Measurements from ENCODE around the gene CLDN16. TPM values are rescaled to one million over a fixed set of nuclear protein-coding genes. Genes with fewer than 3 reads are reported as not detected.

Gene CLDN16
- total RNA-seq, 1 experiment from 2014 or later = not detected

GRCh38 chr3:190396001-190396400, 8.0 kb downstream of the CLDN16 start:
- CTCF ChIA-PET = no interaction called here
- H3K4me1 ChIP-seq (ENCODE audit: control insufficient read depth in 1 of 2, insufficient read depth in 2 of 2, low read length in 2 of 2) = no peaks in the 10 kb centered on the region
- H3K79me2 ChIP-seq (ENCODE audit: insufficient read depth, low read length) = no peaks in the 10 kb centered on the region
- no TSS peak for BruUV-seq (replicated peaks)
- no peaks in the 10 kb centered on the region for H3K27me3 ChIP-seq (ENCODE audit: insufficient read depth, low read length)
- ATAC-seq (no peak), DNase-seq (ENCODE audit: low read depth, low spot score) (no peak)
- RAD21 ChIA-PET (ENCODE audit: low non-redundant PET in 1 of 2, low total read pairs in 2 of 2, uncharacterized antibody in 2 of 2, unreplicated experiment in 2 of 2) = no interaction called here
- H3K9me2 ChIP-seq (ENCODE audit: insufficient read depth) = no peaks in the 10 kb centered on the region
- H3K9me3 ChIP-seq (ENCODE audit: control insufficient read depth in 1 of 2, insufficient read depth in 1 of 2, low read depth in 1 of 2, low read length in 2 of 2) = no peaks in the 10 kb centered on the region
- H3K27ac ChIP-seq (ENCODE audit: low read depth, low read length) = no peak overlapping the region
- H3K4me3 ChIP-seq (replicated peaks in 1 of 2; ENCODE audit: low read depth in 1 of 2, low read length in 2 of 2) = no peak overlapping the region
- POLR2A ChIA-PET = interaction anchor here (1.3 kb wide), 1 partner anchor 9 kb away, joined by 5 read pairs; no protein-coding TSS in a partner anchor
- no peak overlapping the region for H3K9ac ChIP-seq (ENCODE audit: low read length)
- no peak overlapping the region for H3K4me2 ChIP-seq (ENCODE audit: low read length)
- no peaks in the 10 kb centered on the region for H3K36me3 ChIP-seq (ENCODE audit: control insufficient read depth in 1 of 2, insufficient read depth in 2 of 2, low read length in 2 of 2)
- H4K20me1 ChIP-seq (ENCODE audit: insufficient read depth) = no peaks in the 10 kb centered on the region
- peak overlapping the region; percentile 18 for H2AFZ ChIP-seq (ENCODE audit: low read depth, low read length, poor library complexity, severe bottlenecking)
- TF ChIP-seq CTCF (IDR thresholded peaks at IDR 0.05 in 2 of 3, conservative IDR thresholded peaks at IDR 0.05 in 1 of 3; ENCODE audit: borderline replicate concordance in 1 of 3, insufficient read depth in 1 of 3, low read depth in 2 of 3, low read length in 2 of 3) (no peak), ATF3 (IDR thresholded peaks at IDR 0.05) (no peak)
- intact Hi-C loops (cut with micrococcal nuclease) = no loop called here

GRCh38 chr3:190397889-190398288, 9.9 kb downstream of the CLDN16 start:
- POLR2A ChIA-PET = no interaction called here
- no peak for DNase-seq (ENCODE audit: low read depth, low spot score)
- H3K27me3 ChIP-seq (ENCODE audit: insufficient read depth, low read length) = no peaks in the 10 kb centered on the region
- H3K4me1 ChIP-seq (ENCODE audit: control insufficient read depth in 1 of 2, insufficient read depth in 2 of 2, low read length in 2 of 2) = no peaks in the 10 kb centered on the region
- no peak overlapping the region for H2AFZ ChIP-seq (ENCODE audit: low read depth, low read length, poor library complexity, severe bottlenecking)
- BruUV-seq (replicated peaks) = no TSS peak
- no peaks in the 10 kb centered on the region for H3K79me2 ChIP-seq (ENCODE audit: insufficient read depth, low read length)
- H3K4me2 ChIP-seq (ENCODE audit: low read length) = no peak overlapping the region
- no peak for ATAC-seq
- RAD21 ChIA-PET (ENCODE audit: low non-redundant PET in 1 of 2, low total read pairs in 2 of 2, uncharacterized antibody in 2 of 2, unreplicated experiment in 2 of 2) = no interaction called here
- no peaks in the 10 kb centered on the region for H3K36me3 ChIP-seq (ENCODE audit: control insufficient read depth in 1 of 2, insufficient read depth in 2 of 2, low read length in 2 of 2)
- no peaks in the 10 kb centered on the region for H4K20me1 ChIP-seq (ENCODE audit: insufficient read depth)
- no peaks in the 10 kb centered on the region for H3K9me3 ChIP-seq (ENCODE audit: control insufficient read depth in 1 of 2, insufficient read depth in 1 of 2, low read depth in 1 of 2, low read length in 2 of 2)
- no peak overlapping the region for H3K9ac ChIP-seq (ENCODE audit: low read length)
- TF ChIP-seq FOSL1 (IDR thresholded peaks at IDR 0.05; ENCODE audit: low read depth) (no peak), YY1 (IDR thresholded peaks at IDR 0.05; ENCODE audit: extremely low read depth, insufficient replicate concordance, low read depth, low read length) (no peak), ATF3 (IDR thresholded peaks at IDR 0.05) (no peak), ZFX (IDR thresholded peaks at IDR 0.05) (no peak), TCF7L2 (IDR thresholded peaks at IDR 0.05; ENCODE audit: borderline replicate concordance, extremely low read depth, insufficient read depth, insufficient read length) (no peak)
- H3K4me3 ChIP-seq (replicated peaks in 1 of 2; ENCODE audit: low read depth in 1 of 2, low read length in 2 of 2) = no peak overlapping the region
- CTCF ChIA-PET = interaction anchor here (1.3 kb wide), 1 partner anchor 15 kb away, joined by 3 read pairs; no protein-coding TSS in a partner anchor
- intact Hi-C loops (cut with micrococcal nuclease) = no loop called here
- no peaks in the 10 kb centered on the region for H3K9me2 ChIP-seq (ENCODE audit: insufficient read depth)
- H3K27ac ChIP-seq (ENCODE audit: low read depth, low read length) = no peak overlapping the region

All from HCT116 (cell line).